ENCODE data around the gene PARD3B.

The PARD3B gene

DNA sequence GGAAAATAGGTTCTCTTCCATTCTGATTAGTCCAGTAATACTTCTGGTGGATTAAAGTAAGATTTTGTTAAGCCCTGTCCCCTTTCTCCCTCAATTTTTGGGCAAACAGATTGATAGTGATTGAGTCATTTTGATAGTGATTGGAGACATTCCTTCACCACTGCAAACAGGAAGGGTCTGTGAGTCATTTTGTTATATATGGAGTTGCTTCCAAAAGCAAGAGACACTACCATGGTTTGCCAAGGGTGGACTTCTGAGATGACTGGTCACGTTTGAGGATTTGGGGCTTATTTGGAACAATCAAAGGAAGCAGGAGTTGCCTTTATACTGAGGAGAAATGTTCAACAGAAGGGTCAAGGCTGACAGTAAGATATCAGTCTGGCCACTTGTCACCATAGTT, 249.9 kb downstream of the PARD3B start:
- no peak for FAIRE-seq
- TF ChIP-seq, protein P1, sequence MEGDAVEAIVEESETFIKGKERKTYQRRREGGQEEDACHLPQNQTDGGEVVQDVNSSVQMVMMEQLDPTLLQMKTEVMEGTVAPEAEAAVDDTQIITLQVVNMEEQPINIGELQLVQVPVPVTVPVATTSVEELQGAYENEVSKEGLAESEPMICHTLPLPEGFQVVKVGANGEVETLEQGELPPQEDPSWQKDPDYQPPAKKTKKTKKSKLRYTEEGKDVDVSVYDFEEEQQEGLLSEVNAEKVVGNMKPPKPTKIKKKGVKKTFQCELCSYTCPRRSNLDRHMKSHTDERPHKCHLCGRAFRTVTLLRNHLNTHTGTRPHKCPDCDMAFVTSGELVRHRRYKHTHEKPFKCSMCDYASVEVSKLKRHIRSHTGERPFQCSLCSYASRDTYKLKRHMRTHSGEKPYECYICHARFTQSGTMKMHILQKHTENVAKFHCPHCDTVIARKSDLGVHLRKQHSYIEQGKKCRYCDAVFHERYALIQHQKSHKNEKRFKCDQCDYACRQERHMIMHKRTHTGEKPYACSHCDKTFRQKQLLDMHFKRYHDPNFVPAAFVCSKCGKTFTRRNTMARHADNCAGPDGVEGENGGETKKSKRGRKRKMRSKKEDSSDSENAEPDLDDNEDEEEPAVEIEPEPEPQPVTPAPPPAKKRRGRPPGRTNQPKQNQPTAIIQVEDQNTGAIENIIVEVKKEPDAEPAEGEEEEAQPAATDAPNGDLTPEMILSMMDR (IDR thresholded peaks at IDR 0.05; ENCODE audit: insufficient read depth, missing control alignments): no peak
- DNase-seq (ENCODE audit: insufficient read length, low spot score): no peak

DNA sequence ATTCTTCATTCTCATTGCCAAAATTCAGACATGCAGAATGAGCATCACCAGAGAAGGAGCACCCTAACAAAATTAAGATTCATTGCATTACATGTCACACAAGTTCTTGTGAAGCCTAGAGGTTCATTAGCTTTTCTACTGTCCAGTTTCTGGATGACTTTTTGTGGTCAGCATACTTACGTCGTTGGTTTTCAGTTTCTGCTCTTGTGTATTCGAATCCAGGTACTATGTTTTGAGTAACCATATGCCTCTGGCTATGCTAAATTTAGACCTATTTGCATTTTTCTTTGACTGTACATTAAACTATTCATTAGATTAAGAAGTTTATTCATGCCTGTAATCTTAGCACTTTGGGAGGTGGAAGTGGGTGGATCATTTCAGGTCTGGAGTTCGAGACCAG, 251.3 kb downstream of the PARD3B start:
- DNase-seq (ENCODE audit: insufficient read length, low spot score) (no peak), FAIRE-seq (no peak)
- TF ChIP-seq, protein P1 (IDR thresholded peaks at IDR 0.05; ENCODE audit: insufficient read depth, missing control alignments): no peak

DNA sequence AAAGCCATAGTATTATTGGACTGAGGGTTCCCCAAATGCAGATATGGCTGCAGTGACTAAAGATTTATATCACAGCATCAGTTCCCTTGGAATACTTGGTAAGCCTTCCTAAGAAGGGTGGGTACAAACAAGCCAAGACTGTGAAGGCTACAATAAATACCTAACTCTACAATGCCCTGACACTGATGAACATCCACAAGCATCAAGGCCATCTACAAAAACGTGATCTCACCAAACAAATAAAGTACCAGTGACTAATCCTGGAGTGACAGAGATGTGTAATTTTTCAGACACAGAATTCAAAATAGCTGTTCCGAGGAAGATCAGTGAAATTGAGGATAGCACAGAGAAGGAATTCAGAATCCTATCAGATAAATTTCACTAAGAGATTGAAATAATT, 254.5 kb downstream of the PARD3B start:
- FAIRE-seq: no peak
- TF ChIP-seq, protein P1 (IDR thresholded peaks at IDR 0.05; ENCODE audit: insufficient read depth, missing control alignments): no peak
- DNase-seq (ENCODE audit: insufficient read length, low spot score): no peak

DNA sequence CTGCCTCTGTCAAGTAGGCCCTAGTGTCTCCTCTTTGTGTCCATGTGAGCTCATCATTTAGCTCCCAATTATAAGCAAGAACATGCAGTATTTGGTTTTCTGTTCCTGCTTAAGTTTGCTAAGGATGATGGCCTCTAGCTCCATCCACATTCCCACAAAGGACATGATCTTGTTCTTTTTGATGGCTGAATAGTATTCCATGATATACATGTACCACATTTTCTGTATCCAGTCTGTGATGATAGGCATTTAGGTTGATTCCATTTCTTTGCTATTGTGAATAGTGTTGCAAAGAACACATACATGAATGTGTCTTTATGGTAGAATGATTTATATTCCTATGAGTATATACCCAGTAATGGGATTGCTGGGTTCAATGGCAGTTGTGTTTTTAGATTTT, 263.2 kb downstream of the PARD3B start:
- TF ChIP-seq, protein P1 (IDR thresholded peaks at IDR 0.05; ENCODE audit: insufficient read depth, missing control alignments): no peak
- DNase-seq (ENCODE audit: insufficient read length, low spot score) (no peak), FAIRE-seq (no peak)

DNA sequence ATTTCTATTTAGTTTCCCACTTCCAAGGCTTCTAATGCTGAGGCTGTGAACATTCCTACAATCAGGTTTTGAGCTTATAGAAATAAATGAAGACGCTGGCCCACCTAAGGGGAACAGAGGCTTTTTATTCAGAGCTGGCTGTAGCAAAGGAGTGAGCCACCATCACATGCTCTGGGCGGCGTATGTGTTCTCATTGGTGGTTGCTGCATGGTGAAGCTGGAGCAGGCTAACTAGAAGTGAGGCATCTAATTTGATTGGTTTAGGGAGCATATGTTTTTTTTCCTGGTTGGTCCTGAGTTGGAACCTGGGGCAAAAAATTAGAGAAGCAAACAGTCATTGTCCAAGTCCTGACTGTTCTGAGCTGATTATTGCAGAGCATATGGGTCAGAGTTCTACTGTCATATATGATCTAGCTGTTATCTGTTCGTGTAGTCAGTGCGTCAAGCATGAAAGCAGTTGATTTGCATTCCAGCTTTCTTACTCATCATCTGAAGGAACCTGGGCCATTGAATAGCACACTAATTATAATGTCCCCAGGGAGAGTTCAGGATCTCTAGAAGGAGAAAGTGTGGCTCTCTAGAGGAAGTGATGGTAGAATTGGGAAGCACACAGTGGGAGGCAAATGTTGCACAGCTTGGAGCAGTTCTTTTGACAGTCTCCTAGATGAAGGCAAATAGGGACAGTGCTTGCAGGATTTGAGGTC, 279.6 kb downstream of the PARD3B start:
- DNase-seq (ENCODE audit: insufficient read length, low spot score): no peak
- TF ChIP-seq, protein P1 (IDR thresholded peaks at IDR 0.05; ENCODE audit: insufficient read depth, missing control alignments): no peak
- no peak for FAIRE-seq

DNA sequence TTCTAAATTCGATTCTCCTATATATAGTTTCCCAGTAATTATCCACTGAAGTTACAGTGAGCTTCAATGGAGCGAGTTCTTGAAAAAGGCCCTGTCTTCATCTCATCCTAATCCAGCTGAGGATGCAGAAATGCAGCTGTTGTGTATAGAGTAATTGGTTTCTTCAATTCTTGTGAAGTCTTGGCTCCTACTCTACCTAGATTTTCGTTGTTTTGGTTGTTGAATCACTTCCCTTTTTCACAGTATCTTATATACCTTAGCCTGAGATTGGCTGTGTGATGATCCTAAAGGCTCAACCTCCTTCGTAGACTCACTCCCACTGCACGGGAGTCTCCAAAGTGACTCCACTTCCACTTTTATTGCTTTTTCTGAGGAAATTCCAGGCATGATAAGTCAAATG, 280.4 kb downstream of the PARD3B start:
- DNase-seq (ENCODE audit: insufficient read length, low spot score) (no peak), FAIRE-seq (no peak)
- TF ChIP-seq, protein P1 (IDR thresholded peaks at IDR 0.05; ENCODE audit: insufficient read depth, missing control alignments): no peak

DNA sequence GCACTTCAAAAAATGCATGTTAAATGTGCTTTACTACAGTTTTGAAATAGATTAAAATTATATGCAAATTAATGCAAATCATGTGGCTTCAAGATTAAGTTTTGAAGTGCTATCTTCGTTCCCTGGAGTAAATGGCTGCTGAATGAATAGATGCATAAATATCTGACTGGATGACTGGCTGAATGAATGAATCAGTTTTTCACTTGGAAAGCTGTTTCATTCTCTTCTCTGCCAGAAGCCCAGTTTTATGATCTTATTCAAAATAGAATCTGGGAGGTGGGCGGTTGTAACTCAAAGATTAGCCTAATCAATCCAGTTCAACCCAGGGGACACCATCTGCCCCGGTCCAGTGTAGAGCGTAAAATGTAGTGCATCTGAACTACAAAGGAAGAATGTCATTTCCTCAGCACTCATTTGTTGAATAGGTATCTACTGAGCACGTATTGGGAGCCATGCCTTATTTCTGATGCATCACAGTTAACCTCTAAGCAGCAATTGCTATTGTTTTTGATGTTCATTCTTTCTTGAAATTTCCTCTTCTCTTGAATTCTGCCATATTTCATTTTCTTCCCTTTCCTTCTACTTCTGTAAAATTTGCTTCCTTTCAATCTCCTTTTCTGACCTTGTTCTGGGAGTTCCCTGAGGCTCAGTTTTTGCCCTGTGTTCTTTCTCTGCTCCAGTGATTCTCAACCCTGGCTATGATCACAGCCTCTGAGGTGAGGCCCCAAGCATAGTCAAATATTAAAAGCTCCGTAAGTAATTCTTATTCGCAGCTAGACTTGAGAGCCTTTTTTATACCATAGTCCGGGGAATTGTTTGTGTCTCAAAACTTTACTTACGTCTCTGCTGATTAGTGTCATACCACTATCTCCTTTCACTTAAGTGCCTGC, 282.7 kb downstream of the PARD3B start:
- TF ChIP-seq, protein P1 (IDR thresholded peaks at IDR 0.05; ENCODE audit: insufficient read depth, missing control alignments): no peak

More for the DNA sequence above, 282.7 kb downstream of the PARD3B start:
- DNase-seq (ENCODE audit: insufficient read length, low spot score) (no peak), FAIRE-seq (no peak)

Data from D721Med (cell line).